Measurements from ENCODE around the gene CCNT1. TPM values are rescaled to one million over a fixed set of nuclear protein-coding genes. Genes with fewer than 3 reads are reported as not detected.

Gene CCNT1
- total and polyA plus RNA-seq, 2 of the 13 experiments (the other 11 are each of a cell fraction or from before 2014, with no cell fraction given): 18.0 to 28.2 TPM

- TF ChIP-seq ZBTB44 (CRISPR knock-in tag; IDR thresholded peaks at IDR 0.05) (peak; percentile 72; the same call in 1 of the 2 replicates), RNF2 (conservative IDR thresholded peaks at IDR 0.05; ENCODE audit: low read depth) (peak; percentile 51), ZHX1 (CRISPR knock-in tag; IDR thresholded peaks at IDR 0.05; ENCODE audit: low read depth) (no peak), CEBPZ (IDR thresholded peaks at IDR 0.05; ENCODE audit: low read length) (no peak), ELF3 (CRISPR knock-in tag; IDR thresholded peaks at IDR 0.05) (peak; percentile 65), ZNF350 (CRISPR knock-in tag; IDR thresholded peaks at IDR 0.05; ENCODE audit: borderline replicate concordance, low read depth) (peak; percentile 87), MEF2D (CRISPR knock-in tag; IDR thresholded peaks at IDR 0.05) (peak; percentile 92), TFAP4 (IDR thresholded peaks at IDR 0.05; ENCODE audit: borderline replicate concordance, low read depth) (peak; percentile 35; the same call in 1 of the 2 replicates), ASH2L (IDR thresholded peaks at IDR 0.05; ENCODE audit: insufficient read length, low read depth, low read length) (peak; percentile 94), ZNF598 (CRISPR knock-in tag; IDR thresholded peaks at IDR 0.05; ENCODE audit: borderline replicate concordance) (peak; percentile 69; the same call in 1 of the 2 replicates), SAFB2 (CRISPR knock-in tag; IDR thresholded peaks at IDR 0.05; ENCODE audit: borderline replicate concordance, low read depth) (peak; percentile 36; the same call in 1 of the 2 replicates), ZNF562 (CRISPR knock-in tag; IDR thresholded peaks at IDR 0.05; ENCODE audit: borderline replicate concordance) (no peak), PCBP2 (optimal IDR thresholded peaks at IDR 0.05; ENCODE audit: low read depth, low read length, poor library complexity, severe bottlenecking) (no peak), WIZ (CRISPR knock-in tag; IDR thresholded peaks at IDR 0.05) (peak; percentile 75; the same call in 1 of the 2 replicates), TIGD3 (CRISPR knock-in tag; IDR thresholded peaks at IDR 0.05; ENCODE audit: borderline replicate concordance) (peak; percentile 95), POLR2G (IDR thresholded peaks at IDR 0.05; ENCODE audit: low read depth, low read length) (peak; percentile 98), SPEN (CRISPR knock-in tag; IDR thresholded peaks at IDR 0.05; ENCODE audit: low read depth) (peak; percentile 68), KAT8 (CRISPR knock-in tag; IDR thresholded peaks at IDR 0.05) (peak; percentile 86)
Observed at GRCh38 chr12:48681710-48682532, 34.6 kb downstream of the CCNT1 start, which contains the start of gene KANSL2 (continued).
